ENCODE measurements around the gene SLC27A5. TPM values are rescaled to one million over a fixed set of nuclear protein-coding genes. Genes with fewer than 3 reads are reported as not detected.
A peak's percentile ranks its signal among the peaks of the same experiment; 100 is the strongest.
"Not testable (repeated sequence)": the region's sequence is repeated elsewhere in the genome, so short reads cannot be mapped to it uniquely, and the experiment has no call there.

SLC27A5 gene
- total and polyA plus RNA-seq, 3 donors from 2014 or later: 29.1 to 63.6 (median 37.8) TPM

- Histone ChIP-seq H3K27ac (peak overlapping the region in 1 of 2 donors; percentile 53), H3K9me3 (no peaks in the 10 kb centered on the region), H3K36me3 (ENCODE audit: low read depth, missing control alignments) (no peaks in the 10 kb centered on the region), H3K4me1 (peaks cover 13% of the 10 kb centered on the region), H3K27me3 (no peaks in the 10 kb centered on the region), H3K4me3 (peak overlapping the region; percentile 34 to 59)
- 33 to 63% methylated on average over 1 to 10 of the region's 10 CpGs for WGBS, 2 donors
- TF ChIP-seq CTCF (IDR thresholded peaks at IDR 0.05) (no peak), POLR2A (IDR thresholded peaks at IDR 0.05) (no peak)
- DNase-seq: peak; percentile 29
- intact Hi-C loops (cut with DNase I; ENCODE audit: low total_unique reads): no loop called here
Measured at GRCh38 chr19:58513213-58513693, 1.5 kb upstream of the SLC27A5 start.

- Histone ChIP-seq H3K27me3 (no peaks in the 10 kb centered on the region), H3K27ac (no peak overlapping the region), H3K4me3 (no peak overlapping the region), H3K4me1 (peaks cover 5% of the 10 kb centered on the region), H3K36me3 (ENCODE audit: low read depth, missing control alignments) (no peaks in the 10 kb centered on the region), H3K9me3 (no peaks in the 10 kb centered on the region)
- DNase-seq: no peak
- 84 to 90% methylated on average over 7 to 8 of the region's 8 CpGs for WGBS, 2 donors
- intact Hi-C loops (cut with DNase I; ENCODE audit: low total_unique reads): no loop called here
- TF ChIP-seq CTCF (IDR thresholded peaks at IDR 0.05): no peak
- TF ChIP-seq POLR2A (IDR thresholded peaks at IDR 0.05): no peak
Measured at GRCh38 chr19:58510084-58510862, 1.5 kb downstream of the SLC27A5 start.

GRCh38 chr19:58509731-58510083, 2.1 kb downstream of the SLC27A5 start:
- intact Hi-C loops (cut with DNase I; ENCODE audit: low total_unique reads): no loop called here
- H3K4me1 ChIP-seq: peaks cover 5% of the 10 kb centered on the region
- no peaks in the 10 kb centered on the region for H3K27me3 ChIP-seq
- no peak for TF ChIP-seq CTCF (IDR thresholded peaks at IDR 0.05)
- no peak for TF ChIP-seq POLR2A (IDR thresholded peaks at IDR 0.05)
- no peaks in the 10 kb centered on the region for H3K36me3 ChIP-seq (ENCODE audit: low read depth, missing control alignments)
- DNase-seq: no peak
- no peak overlapping the region for H3K27ac ChIP-seq
- no peaks in the 10 kb centered on the region for H3K9me3 ChIP-seq
- 87 to 90% methylated on average over 10 to 11 of the region's 11 CpGs for WGBS, 2 donors
- H3K4me3 ChIP-seq: no peak overlapping the region

- WGBS, 2 donors: 80 to 89% methylated on average over 7 to 8 of the region's 8 CpGs
- H3K4me3 ChIP-seq; intact Hi-C loops (cut with DNase I; ENCODE audit: low total_unique reads); DNase-seq; H3K36me3 ChIP-seq (ENCODE audit: low read depth, missing control alignments); H3K4me1 ChIP-seq; H3K27ac ChIP-seq; H3K9me3 ChIP-seq; H3K27me3 ChIP-seq: not testable (repeated sequence)
Measured at GRCh38 chr19:58507602-58508223, 4.1 kb downstream of the SLC27A5 start.

GRCh38 chr19:58500242-58500641, 11.6 kb downstream of the SLC27A5 start:
- Histone ChIP-seq H3K4me3 (no peak overlapping the region), H3K36me3 (ENCODE audit: low read depth, missing control alignments) (no peaks in the 10 kb centered on the region), H3K4me1 (peaks cover 16% of the 10 kb centered on the region), H3K27ac (no peak overlapping the region), H3K27me3 (no peaks in the 10 kb centered on the region), H3K9me3 (no peaks in the 10 kb centered on the region)
- no peak for DNase-seq
- WGBS, 2 donors: 81 to 92% methylated on average over 3 to 14 of the region's 14 CpGs
- no peak for TF ChIP-seq CTCF (IDR thresholded peaks at IDR 0.05)
- TF ChIP-seq POLR2A (IDR thresholded peaks at IDR 0.05): no peak
- intact Hi-C loops (cut with DNase I; ENCODE audit: low total_unique reads): no loop called here

All from testis (tissue), 3 donors.